HEK293T (cell line): ENCODE results near the gene MORN2.

Experiments
- ARNT ChIP-seq: fragments of 450-650 bp; IDR thresholded peaks from 2 replicates; pipeline ENCODE4 v1.6.1; 2017; ENCODE audit warnings: mild to moderate bottlenecking
- BHLHE40 ChIP-seq: fragments of 450-650 bp; IDR thresholded peaks from 2 replicates; pipeline ENCODE4 v1.6.1; 2016; ENCODE audit warnings: mild to moderate bottlenecking, moderate library complexity, borderline replicate concordance
- ELF4 ChIP-seq: fragments of 450-650 bp; IDR thresholded peaks from 2 replicates; pipeline ENCODE4 v1.6.1; 2017; ENCODE audit warnings: antibody characterized with exemption
- FOXA1 ChIP-seq: fragments of 450-650 bp; IDR thresholded peaks from 2 replicates; pipeline ENCODE4 v1.6.1; 2016; ENCODE audit warnings: mild to moderate bottlenecking
- FOXK2 ChIP-seq: fragments of 450-650 bp; IDR thresholded peaks from 2 replicates; pipeline ENCODE4 v1.6.1; 2016; ENCODE audit warnings: mild to moderate bottlenecking
- FOXM1 ChIP-seq: fragments of 450-650 bp; IDR thresholded peaks from 2 replicates; pipeline ENCODE4 v1.6.1; 2017; ENCODE audit warnings: mild to moderate bottlenecking, borderline replicate concordance
- HDGF ChIP-seq: fragments of 450-650 bp; IDR thresholded peaks from 2 replicates; pipeline ENCODE4 v1.6.1; 2017; ENCODE audit warnings: antibody characterized with exemption, borderline replicate concordance
- L3MBTL2 ChIP-seq: fragments of 450-650 bp; conservative IDR thresholded peaks from 2 replicates; pipeline ENCODE4 v1.6.1; 2016; ENCODE audit warnings: mild to moderate bottlenecking
- SP1 ChIP-seq: fragments of 450-650 bp; IDR thresholded peaks from 2 replicates; pipeline ENCODE4 v1.6.1; 2017
- SUZ12 ChIP-seq: fragments of 450-650 bp; IDR thresholded peaks from 2 replicates; pipeline ENCODE4 v1.6.1; 2016; ENCODE audit warnings: mild to moderate bottlenecking
- TARDBP ChIP-seq: fragments of 450-650 bp; IDR thresholded peaks from 2 replicates; pipeline ENCODE4 v1.6.1; 2016

DNA sequence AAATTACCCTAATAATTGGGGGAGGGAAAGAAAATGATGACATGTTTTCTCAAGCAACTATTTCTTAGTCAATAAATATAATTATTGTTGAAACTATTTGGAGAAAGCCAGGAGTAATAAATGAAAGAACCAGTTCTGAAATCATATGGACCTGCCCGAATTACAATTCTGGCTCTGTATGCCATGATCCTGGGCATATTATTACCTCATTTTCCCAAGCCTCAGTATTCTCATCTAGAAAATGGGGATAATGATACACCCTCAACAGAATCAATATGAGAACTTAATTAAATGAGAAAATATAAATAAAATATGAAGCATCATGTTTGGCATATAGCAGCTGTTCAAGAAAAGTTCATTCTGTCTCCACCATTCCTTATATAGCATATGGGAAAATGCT, 36.8 kb downstream of the MORN2 start:
- TF ChIP-seq FOXM1 (no peak), SP1 (no peak), TARDBP (no peak), BHLHE40 (no peak), HDGF (no peak), FOXA1 (no peak), ARNT (no peak), ELF4 (no peak), SUZ12 (no peak), L3MBTL2 (no peak), FOXK2 (no peak)
